ENCODE results near the gene SCT. TPM values are rescaled to one million over a fixed set of nuclear protein-coding genes. Genes with fewer than 3 reads are reported as not detected.

SCT gene
- not detected for total RNA-seq

- TF ChIP-seq CTCF (IDR thresholded peaks at IDR 0.05): no peak
- intact Hi-C loops (cut with DNase I): loop anchor here (5.0 kb wide), 1 partner anchor 69 kb away; no protein-coding TSS in a partner anchor
- no peaks in the 10 kb centered on the region for H3K27me3 ChIP-seq
- peak within 1 kb of the TSS; percentile 33 to 75 for H3K27ac ChIP-seq
- no peak within 1 kb of the TSS for H3K4me3 ChIP-seq
- H3K4me1 ChIP-seq: peaks cover 0 to 8% of the 10 kb centered on the region in 2 donors
- H3K9me3 ChIP-seq: no peaks in the 10 kb centered on the region
- DNase-seq (ENCODE audit: low spot score in 2 of 2): no peak
- no peaks in the 10 kb centered on the region for H3K36me3 ChIP-seq
Observed at GRCh38 chr11:626475-627307, at the start of gene SCT. Gene SCT (minus strand): TSS chr11:627181. CDS start chr11:627143, 38 bp downstream.

- H3K36me3 ChIP-seq: peaks cover 33 to 54% of the 10 kb centered on the region in 2 donors
- intact Hi-C loops (cut with DNase I): no loop called here
- H3K4me1 ChIP-seq: no peaks in the 10 kb centered on the region
- no peak overlapping the region for H3K4me3 ChIP-seq
- H3K9me3 ChIP-seq: no peaks in the 10 kb centered on the region
- TF ChIP-seq CTCF (IDR thresholded peaks at IDR 0.05): no peak
- no peak overlapping the region for H3K27ac ChIP-seq
- DNase-seq (ENCODE audit: low spot score in 2 of 2): no peak
- H3K27me3 ChIP-seq: no peaks in the 10 kb centered on the region
Observed at GRCh38 chr11:674406-674805, 47.4 kb upstream of the SCT start.

- Histone ChIP-seq H3K27ac (no peak overlapping the region), H3K4me3 (no peak overlapping the region), H3K4me1 (no peaks in the 10 kb centered on the region), H3K36me3 (peaks cover 29 to 50% of the 10 kb centered on the region in 2 donors), H3K27me3 (no peaks in the 10 kb centered on the region), H3K9me3 (no peaks in the 10 kb centered on the region)
- intact Hi-C loops (cut with DNase I): no loop called here
- no peak for DNase-seq (ENCODE audit: low spot score in 2 of 2)
- TF ChIP-seq CTCF (IDR thresholded peaks at IDR 0.05): no peak
Observed at GRCh38 chr11:673866-674265, 46.9 kb upstream of the SCT start.

GRCh38 chr11:665704-666281 lies 38.8 kb upstream of the SCT start:
- Histone ChIP-seq H3K27me3 (no peaks in the 10 kb centered on the region), H3K4me3 (no peak overlapping the region), H3K36me3 (peaks cover 13 to 26% of the 10 kb centered on the region in 2 donors), H3K9me3 (no peaks in the 10 kb centered on the region), H3K4me1 (no peaks in the 10 kb centered on the region), H3K27ac (no peak overlapping the region)
- no peak for DNase-seq (ENCODE audit: low spot score in 2 of 2)
- TF ChIP-seq CTCF (IDR thresholded peaks at IDR 0.05): no peak
- intact Hi-C loops (cut with DNase I): no loop called here

- peaks cover 19 to 32% of the 10 kb centered on the region in 2 donors for H3K36me3 ChIP-seq
- H3K27me3 ChIP-seq: no peaks in the 10 kb centered on the region
- H3K4me1 ChIP-seq: no peaks in the 10 kb centered on the region
- no peak overlapping the region for H3K27ac ChIP-seq
- TF ChIP-seq CTCF (IDR thresholded peaks at IDR 0.05): no peak
- no peak for DNase-seq (ENCODE audit: low spot score in 2 of 2)
- intact Hi-C loops (cut with DNase I): no loop called here
- H3K9me3 ChIP-seq: no peaks in the 10 kb centered on the region
- H3K4me3 ChIP-seq: no peak overlapping the region
Observed at GRCh38 chr11:665062-665703, 38.2 kb upstream of the SCT start.

Data from ascending aorta (tissue), 2 donors.